22Rv1 (cell line): ENCODE results near the gene HSBP1L1.

Experiments used
- CTCF ChIP-seq: fragments of 450-650 bp; IDR thresholded peaks from 2 replicates; pipeline ENCODE4 v1.5.1; 2017; ENCODE audit warnings: mild to moderate bottlenecking
- ZFX ChIP-seq: fragments of 450-650 bp; IDR thresholded peaks from 2 replicates; pipeline ENCODE4 v1.6.1; 2017; ENCODE audit warnings: antibody characterized with exemption, borderline replicate concordance

GRCh38 chr18:80012714-80013113 lies 48.3 kb downstream of the HSBP1L1 start:
- TF ChIP-seq CTCF (no peak), ZFX (no peak)
